Activated T-cell treated with anti-CD3 and anti-CD28 coated beads, Interleukin-2, amount 50 U/mL, for 1 hour (primary cell): ENCODE results near the gene FGF3.

Experiments
- DNase-seq: peaks from one replicate; pipeline ENCODE4 v3.0.0-alpha.2; 2020

Gene FGF3

GRCh38 chr11:69843529-69843921 is 24.3 kb upstream of the FGF3 start:
- no peak for DNase-seq

GRCh38 chr11:69842746-69843528 is 23.7 kb upstream of the FGF3 start:
- DNase-seq = no peak

- DNase-seq = no peak
Observed at GRCh38 chr11:69841859-69842698, 22.9 kb upstream of the FGF3 start.

GRCh38 chr11:69841170-69841858 is 22.1 kb upstream of the FGF3 start:
- no peak for DNase-seq

- DNase-seq = no peak
Observed at GRCh38 chr11:69840371-69841169, 21.4 kb upstream of the FGF3 start.

GRCh38 chr11:69839516-69839915 is 20.3 kb upstream of the FGF3 start:
- no peak for DNase-seq

GRCh38 chr11:69837791-69838190 is 18.6 kb upstream of the FGF3 start:
- no peak for DNase-seq

GRCh38 chr11:69836401-69836800 is 17.2 kb upstream of the FGF3 start:
- no peak for DNase-seq

GRCh38 chr11:69834811-69835800 is 15.9 kb upstream of the FGF3 start:
- DNase-seq = no peak

GRCh38 chr11:69834251-69834650 is 15.0 kb upstream of the FGF3 start:
- no peak for DNase-seq

GRCh38 chr11:69832561-69833413 is 13.6 kb upstream of the FGF3 start:
- DNase-seq = no peak

- no peak for DNase-seq
Observed at GRCh38 chr11:69831985-69832384, 12.8 kb upstream of the FGF3 start.

- no peak for DNase-seq
Observed at GRCh38 chr11:69830086-69830485, 10.9 kb upstream of the FGF3 start.

- DNase-seq = no peak
Observed at GRCh38 chr11:69828971-69829344, 9.7 kb upstream of the FGF3 start.

- DNase-seq = no peak
Observed at GRCh38 chr11:69828276-69828970, 9.2 kb upstream of the FGF3 start.

- DNase-seq = no peak
Observed at GRCh38 chr11:69826773-69827172, 7.6 kb upstream of the FGF3 start.

- DNase-seq = no peak
Observed at GRCh38 chr11:69825941-69826340, 6.7 kb upstream of the FGF3 start.

- DNase-seq = no peak
Observed at GRCh38 chr11:69825037-69825834, 6.0 kb upstream of the FGF3 start.
